HEK293 (cell line): ENCODE data around the gene CST9.

Source experiments
- CTCF ChIP-seq: fragments of 450-650 bp; formaldehyde crosslinking; IDR thresholded peaks from 2 replicates; pipeline ENCODE4 v1.5.1; 2016; ENCODE audit warnings: missing biosample characterization, missing genetic modification characterization
- MZF1 ChIP-seq: fragments of 450-650 bp; formaldehyde crosslinking; IDR thresholded peaks from 2 replicates; pipeline ENCODE4 v1.5.1; 2017; ENCODE audit warnings: missing biosample characterization, missing genetic modification characterization, borderline replicate concordance
- PBX3 ChIP-seq: sonication (generic); formaldehyde crosslinking; IDR thresholded peaks from 2 replicates; pipeline ENCODE4 v1.8.1; 2022; ENCODE audit warnings: mild to moderate bottlenecking, moderate library complexity, missing genetic modification reagents
- PRDM6 ChIP-seq: fragments of 450-650 bp; formaldehyde crosslinking; IDR thresholded peaks from 2 replicates; pipeline ENCODE4 v1.5.1; 2017; ENCODE audit warnings: missing biosample characterization, missing genetic modification characterization
- REST ChIP-seq: fragments of 450-650 bp; formaldehyde crosslinking; IDR thresholded peaks from 2 replicates; pipeline ENCODE4 v1.5.1; 2016; ENCODE audit warnings: missing biosample characterization, missing genetic modification characterization
- TCF7L2 ChIP-seq: IDR thresholded peaks from 2 replicates; pipeline ENCODE4 v1.6.1; 2011; ENCODE audit warnings: low read depth, mild to moderate bottlenecking, inconsistent platforms, low read length, moderate library complexity, borderline replicate concordance
- TSHZ1 ChIP-seq: fragments of 450-650 bp; formaldehyde crosslinking; IDR thresholded peaks from 2 replicates; pipeline ENCODE4 v1.5.1; 2016; ENCODE audit warnings: missing biosample characterization, missing genetic modification characterization, borderline replicate concordance
- ZBTB21 ChIP-seq: fragments of 450-650 bp; formaldehyde crosslinking; IDR thresholded peaks from 2 replicates; pipeline ENCODE4 v1.5.1; 2017; ENCODE audit warnings: missing biosample characterization, missing genetic modification characterization
- ZNF239 ChIP-seq: fragments of 450-650 bp; formaldehyde crosslinking; IDR thresholded peaks from 2 replicates; pipeline ENCODE4 v1.5.1; 2016; ENCODE audit warnings: missing biosample characterization, missing genetic modification characterization
- ZNF26 ChIP-seq: fragments of 450-650 bp; formaldehyde crosslinking; IDR thresholded peaks from 2 replicates; pipeline ENCODE4 v1.5.1; 2016; ENCODE audit warnings: missing biosample characterization, missing genetic modification characterization
- ZNF292 ChIP-seq: fragments of 450-650 bp; formaldehyde crosslinking; IDR thresholded peaks from 2 replicates; pipeline ENCODE4 v1.5.1; 2016; ENCODE audit warnings: low read depth, missing biosample characterization, missing genetic modification characterization, borderline replicate concordance
- ZNF626 ChIP-seq: fragments of 450-650 bp; sonication (Bioruptor Pico); formaldehyde crosslinking; IDR thresholded peaks from 2 replicates; pipeline ENCODE4 v1.5.1; 2018; ENCODE audit warnings: missing biosample characterization, missing genetic modification characterization, inconsistent platforms

GRCh38 chr20:23626040-23626620 lies 20.4 kb upstream of the CST9 start:
- TF ChIP-seq ZBTB21 (no peak), CTCF (tag by site-specific recombination) (no peak), ZNF626 (tag by site-specific recombination) (no peak), MZF1 (tag by site-specific recombination) (no peak), PBX3 (no peak), TCF7L2 (no peak), ZNF26 (tag by site-specific recombination) (no peak), TSHZ1 (tag by site-specific recombination) (no peak), ZNF239 (no peak), REST (tag by site-specific recombination) (no peak), PRDM6 (no peak), ZNF292 (tag by site-specific recombination) (no peak)
